Stomach (tissue), 4 donors: ENCODE data around the gene FBXW7.

Experiments used
- POLR2AphosphoS5 ChIP-seq, 3 donors: sonication (generic); formaldehyde crosslinking; IDR thresholded peaks; one replicate each; pipeline ENCODE4 v1.6.1; 2016; ENCODE audit warnings: antibody characterized with exemption in 3 of 3
- TF ChIP-seq, protein P1 (sequence below), 7 experiments: fragments of 450-650 bp in 4 of 7; fragments of 200-600 bp in 3 of 7; sonication (generic) in 3 of 7; IDR thresholded peaks; one replicate each; pipeline ENCODE4 v1.5.1; 2016 to 2019; ENCODE audit warnings: antibody characterized with exemption in 7 of 7, control low read depth in 2 of 7, mild to moderate bottlenecking in 1 of 7

DNA sequence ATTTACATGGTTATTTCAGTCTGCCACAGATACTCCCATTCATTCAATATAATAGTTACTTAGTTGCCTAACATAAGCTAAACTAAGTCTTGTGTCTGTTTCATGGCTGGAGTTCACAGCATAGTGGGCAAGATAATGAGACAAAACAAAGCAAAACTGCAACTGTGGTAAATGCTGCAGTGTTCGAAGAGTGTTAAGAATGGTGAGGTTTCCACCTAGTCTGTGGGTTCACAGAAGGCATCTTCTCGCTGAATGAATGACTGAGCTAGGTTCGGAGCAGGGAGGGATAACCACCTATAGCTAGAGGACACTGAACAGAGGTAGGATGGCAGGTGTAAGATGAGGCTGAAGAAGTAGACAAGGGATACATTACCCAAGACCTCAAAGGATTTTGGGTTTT is 171.0 kb downstream of the FBXW7 start:
- no peak for TF ChIP-seq POLR2AphosphoS5 (IDR thresholded peaks at IDR 0.05)
- TF ChIP-seq, protein P1, sequence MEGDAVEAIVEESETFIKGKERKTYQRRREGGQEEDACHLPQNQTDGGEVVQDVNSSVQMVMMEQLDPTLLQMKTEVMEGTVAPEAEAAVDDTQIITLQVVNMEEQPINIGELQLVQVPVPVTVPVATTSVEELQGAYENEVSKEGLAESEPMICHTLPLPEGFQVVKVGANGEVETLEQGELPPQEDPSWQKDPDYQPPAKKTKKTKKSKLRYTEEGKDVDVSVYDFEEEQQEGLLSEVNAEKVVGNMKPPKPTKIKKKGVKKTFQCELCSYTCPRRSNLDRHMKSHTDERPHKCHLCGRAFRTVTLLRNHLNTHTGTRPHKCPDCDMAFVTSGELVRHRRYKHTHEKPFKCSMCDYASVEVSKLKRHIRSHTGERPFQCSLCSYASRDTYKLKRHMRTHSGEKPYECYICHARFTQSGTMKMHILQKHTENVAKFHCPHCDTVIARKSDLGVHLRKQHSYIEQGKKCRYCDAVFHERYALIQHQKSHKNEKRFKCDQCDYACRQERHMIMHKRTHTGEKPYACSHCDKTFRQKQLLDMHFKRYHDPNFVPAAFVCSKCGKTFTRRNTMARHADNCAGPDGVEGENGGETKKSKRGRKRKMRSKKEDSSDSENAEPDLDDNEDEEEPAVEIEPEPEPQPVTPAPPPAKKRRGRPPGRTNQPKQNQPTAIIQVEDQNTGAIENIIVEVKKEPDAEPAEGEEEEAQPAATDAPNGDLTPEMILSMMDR (IDR thresholded peaks at IDR 0.05), result no peak
